NCI-H748 (cell line): ENCODE data around the gene ZNF304.
"Not testable (repeated sequence)": the region's sequence is repeated elsewhere in the genome, so short reads cannot be mapped to it uniquely, and the experiment has no call there.

ENCODE experiments used
- DNase-seq: peaks from one replicate; lab custom pipeline; 2025; ENCODE audit not compliant: unreplicated experiment; lab: John Stamatoyannopoulos, UW

Gene ZNF304

GRCh38 chr19:57359300-57359699 lies 8.2 kb downstream of the ZNF304 start:
- no peak for DNase-seq

GRCh38 chr19:57362419-57362818 lies 11.3 kb downstream of the ZNF304 start:
- DNase-seq = no peak

DNA sequence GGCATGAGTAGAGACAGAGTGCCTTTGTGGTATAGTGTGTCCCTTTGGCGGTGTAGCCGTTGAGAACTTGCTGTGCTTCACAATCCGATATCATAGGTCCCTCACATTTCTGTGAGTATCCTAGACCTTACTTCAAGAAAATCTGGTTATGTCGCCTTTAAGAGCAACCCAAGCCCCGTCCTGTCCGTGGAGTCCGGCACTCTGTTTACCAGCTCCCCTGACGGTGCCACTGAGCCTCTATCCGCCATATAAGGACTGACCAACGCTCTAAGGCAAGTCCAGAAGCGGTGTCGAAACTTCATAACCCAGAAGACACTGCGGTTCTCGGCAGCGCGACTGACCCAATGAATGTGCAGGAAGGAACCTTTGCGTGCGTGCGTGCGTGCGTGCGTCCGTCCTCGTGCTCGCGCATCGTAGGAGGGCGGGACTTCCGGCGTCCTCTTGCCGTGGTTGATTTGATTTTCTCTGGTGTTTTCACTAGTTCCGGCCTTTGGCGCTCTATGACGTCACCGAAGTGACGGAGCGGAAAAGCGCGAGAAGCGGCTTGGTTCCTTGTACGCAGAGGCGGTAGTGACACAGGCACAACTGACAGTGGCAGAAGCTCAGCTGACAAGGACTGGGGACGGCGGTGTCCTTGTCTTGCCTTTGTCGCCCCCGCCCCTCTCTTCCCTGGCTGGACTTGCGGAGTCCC lies 12.1 kb downstream of the ZNF304 start, which contains the start of the genes TRAPPC2B and ZNF547:
Gene TRAPPC2B (plus strand): TSS at position 555 of the 691 bp plus-strand sequence. CDS start 1,283 bp downstream, outside the sequence.
Gene ZNF547 (plus strand): TSS at position 555 of the 691 bp plus-strand sequence. CDS start 5,005 bp downstream, outside the sequence.
- peak; percentile 100 for DNase-seq

DNA sequence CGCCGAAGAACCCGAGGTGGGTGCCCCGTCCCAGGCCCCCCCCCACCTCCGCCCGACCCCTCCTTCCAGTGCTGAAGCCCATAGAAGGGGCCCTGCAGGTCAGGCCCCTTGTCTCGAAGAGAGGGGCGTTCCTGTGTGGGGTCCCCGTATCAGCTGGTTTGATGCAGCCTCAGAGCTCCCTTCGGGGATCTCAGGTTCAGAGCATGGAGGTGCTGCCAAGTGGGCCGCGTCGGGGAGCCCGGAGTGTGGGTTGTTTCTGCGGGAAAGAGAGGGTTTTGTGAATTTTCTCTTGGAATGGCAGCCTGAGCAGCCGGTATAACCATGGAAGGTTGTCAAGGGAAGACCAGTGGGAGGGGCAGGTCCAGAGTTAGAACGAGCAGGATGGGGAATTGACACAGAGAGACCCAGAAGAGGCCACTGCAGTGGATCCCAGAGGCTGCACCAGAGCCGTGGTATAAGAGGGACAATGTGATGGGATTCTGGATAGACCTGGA lies 12.7 kb downstream of the ZNF304 start:
- DNase-seq = peak; percentile 57

DNA sequence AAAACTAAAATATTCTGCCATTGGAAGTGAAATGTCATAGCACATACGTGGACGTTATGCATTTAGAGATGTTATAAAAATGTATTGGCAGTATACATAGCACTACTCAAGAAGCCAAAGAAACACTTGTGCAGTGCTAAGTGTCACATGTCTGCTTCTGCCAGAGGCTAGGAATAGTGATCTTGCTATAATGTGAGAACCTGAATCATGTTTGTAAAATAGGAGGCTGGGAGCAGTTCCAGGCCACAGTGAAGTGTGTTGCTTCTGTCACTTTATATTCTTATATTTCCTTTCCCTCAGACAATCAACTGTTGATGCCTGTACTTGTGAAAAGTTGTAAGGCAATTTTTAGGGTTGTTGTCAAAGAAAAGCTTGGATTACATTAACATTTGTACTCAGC lies 15.7 kb downstream of the ZNF304 start:
- DNase-seq = no peak

DNA sequence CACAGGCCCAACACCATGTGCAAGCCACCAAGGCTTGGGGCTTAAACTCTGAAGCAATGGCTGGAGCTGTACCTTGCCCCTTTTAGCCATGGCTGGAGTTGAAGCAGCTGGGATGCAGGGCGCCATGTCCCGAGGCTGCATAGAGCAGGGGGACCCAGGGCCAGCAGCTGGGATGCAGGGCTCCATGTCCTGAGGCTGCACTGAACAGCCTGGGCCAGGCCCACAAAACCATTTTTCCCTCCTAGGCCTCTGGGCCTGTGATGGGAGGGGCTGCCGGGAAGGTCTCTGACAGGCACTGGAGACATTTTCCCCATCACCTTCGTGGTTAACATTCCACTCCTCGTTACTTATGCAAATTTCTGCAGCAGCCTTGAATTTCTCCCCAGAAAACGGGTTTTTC lies 23.1 kb downstream of the ZNF304 start:
- DNase-seq = no peak

DNA sequence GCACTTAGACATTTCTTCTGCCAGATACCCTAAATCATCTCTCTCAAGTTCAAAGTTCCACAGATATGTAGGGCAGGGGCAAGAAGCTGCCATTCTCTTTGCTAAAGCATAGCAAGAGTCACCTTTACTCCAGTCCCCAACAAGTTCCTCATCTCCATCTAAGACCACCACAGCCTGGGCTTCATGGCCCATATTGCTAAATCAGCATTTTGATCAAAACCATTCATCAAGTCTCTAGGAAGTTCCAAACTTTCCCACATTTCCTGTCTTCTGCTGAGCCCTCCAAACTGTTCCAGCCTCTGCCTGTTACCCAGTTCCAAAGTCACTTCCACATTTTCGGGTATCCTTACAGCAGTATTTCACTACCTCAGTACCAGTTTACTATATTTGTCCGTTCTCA lies 23.6 kb downstream of the ZNF304 start:
- DNase-seq = not testable (repeated sequence)

DNA sequence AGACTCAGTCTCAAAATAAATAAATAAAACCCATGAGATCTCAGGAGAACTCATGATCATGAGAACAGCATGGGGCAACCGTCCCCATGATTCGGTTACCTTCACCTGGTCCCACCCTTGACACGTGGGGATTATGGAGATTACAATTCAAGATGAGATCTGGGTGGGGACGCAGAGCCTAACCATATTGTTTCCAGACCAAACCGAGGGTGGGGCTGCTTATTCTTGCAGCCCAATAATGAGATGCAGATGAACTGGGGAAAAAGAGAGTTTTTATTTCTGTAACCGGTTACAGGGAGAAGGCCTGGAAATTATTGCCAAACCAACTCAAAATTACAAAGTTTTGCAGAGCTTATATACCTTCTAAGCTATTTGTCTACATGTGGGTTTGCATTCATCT lies 25.1 kb downstream of the ZNF304 start:
- no peak for DNase-seq

- DNase-seq = no peak
Measured at GRCh38 chr19:57377498-57378146, 26.6 kb downstream of the ZNF304 start.

DNA sequence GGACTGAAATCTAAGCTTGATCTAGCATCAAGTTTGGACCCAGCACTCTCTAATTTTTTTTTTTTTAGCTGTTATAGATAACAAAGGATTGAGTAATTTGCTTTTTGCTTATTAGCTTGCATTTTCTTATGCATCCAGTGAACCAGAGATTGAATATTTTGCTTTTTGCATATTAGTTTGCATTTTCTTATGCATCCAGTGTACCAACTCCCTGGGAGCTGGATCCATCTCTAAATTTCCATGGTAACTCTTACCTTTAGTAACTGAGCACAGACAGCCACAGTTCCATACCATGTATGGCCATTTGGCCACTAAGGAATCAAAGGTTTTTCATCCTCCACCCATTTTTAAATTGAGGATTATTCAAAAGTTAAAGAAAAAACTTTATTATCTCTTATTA lies 29.9 kb downstream of the ZNF304 start:
- DNase-seq = no peak

DNA sequence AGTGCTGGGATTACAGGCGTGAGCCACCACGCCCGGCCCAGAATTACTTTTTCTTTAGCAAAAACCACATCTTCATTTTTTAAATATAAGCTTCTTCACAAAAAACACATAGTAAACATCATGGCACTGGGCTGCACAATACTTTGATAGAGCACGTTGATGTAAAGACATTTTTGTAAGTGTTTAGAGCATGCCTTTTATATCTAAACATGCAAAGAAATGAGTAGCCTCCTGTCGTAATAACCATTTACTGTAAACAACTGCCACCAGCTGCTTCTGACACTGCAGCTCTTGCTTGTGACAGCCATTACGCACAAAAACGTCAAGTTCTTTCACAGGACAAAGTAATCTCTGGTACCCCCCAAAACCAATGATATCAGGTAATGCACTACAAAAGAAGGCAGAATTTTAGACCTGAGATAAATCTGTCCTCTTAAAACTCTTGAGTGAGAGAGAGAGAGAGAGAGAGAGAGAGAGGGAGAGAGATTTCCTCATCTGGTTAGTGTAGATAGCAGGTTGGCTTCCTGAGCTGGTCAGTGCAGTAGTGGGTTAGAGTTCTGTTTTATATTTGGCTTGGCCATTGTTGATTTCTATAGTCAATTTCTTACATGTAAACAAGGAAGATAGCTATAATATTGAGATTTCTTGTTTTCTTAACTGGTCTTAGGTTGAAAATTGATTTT lies 31.9 kb downstream of the ZNF304 start:
- DNase-seq = no peak

GRCh38 chr19:57389194-57389729 lies 38.2 kb downstream of the ZNF304 start:
- DNase-seq = no peak

DNA sequence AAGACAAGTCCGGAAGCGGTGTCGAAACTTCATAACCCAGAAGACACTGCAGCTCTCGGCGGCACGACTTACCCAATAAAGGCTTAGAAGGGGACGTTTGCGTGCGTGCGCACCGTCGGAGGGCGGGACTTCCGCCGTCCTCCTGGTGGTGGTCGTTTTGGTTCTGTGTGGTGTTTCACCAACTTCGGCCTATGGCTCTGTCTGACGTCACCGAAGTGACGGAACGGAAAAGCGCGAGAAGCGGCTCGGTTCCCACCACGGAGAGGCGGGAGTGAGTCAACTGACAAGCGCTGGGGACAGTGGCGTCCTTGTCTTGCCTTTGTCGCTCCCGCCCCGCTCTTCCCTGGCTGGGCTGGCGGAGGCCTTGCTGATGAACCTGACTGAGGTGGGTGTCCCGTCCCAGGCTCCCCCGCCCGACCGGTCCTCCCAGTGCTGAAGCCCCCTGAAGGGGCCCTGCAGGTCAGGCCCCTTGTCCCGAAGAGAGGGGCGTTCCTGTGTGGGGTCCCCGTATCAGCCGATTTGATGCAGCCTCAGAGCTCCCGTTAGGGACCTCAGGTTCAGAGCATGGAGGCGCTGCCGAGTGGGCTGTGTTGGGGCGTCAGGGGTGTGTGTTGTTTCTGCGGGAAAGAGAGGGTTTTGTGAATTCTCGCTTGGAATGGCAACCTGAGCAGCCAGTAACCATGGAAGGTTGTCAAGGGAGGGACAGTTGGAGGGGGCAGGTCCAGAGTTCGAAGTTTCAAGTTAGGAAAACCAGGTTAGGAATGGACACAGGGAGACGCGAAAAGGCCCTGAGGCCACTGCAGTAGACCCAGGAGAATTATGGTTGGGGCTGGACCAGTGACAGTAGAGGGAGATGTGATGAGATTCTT lies 38.9 kb downstream of the ZNF304 start, which contains the start of gene ZNF548:
Gene ZNF548 (plus strand): TSS at position 125 of the 869 bp plus-strand sequence. CDS start 246 bp downstream, at position 371.
- peak; percentile 100 for DNase-seq

- no peak for DNase-seq
Measured at GRCh38 chr19:57395710-57396109, 44.6 kb downstream of the ZNF304 start.

- no peak for DNase-seq
Measured at GRCh38 chr19:57398868-57399267, 47.8 kb downstream of the ZNF304 start.

GRCh38 chr19:57403737-57404563 lies 52.9 kb downstream of the ZNF304 start:
- DNase-seq = no peak

GRCh38 chr19:57406516-57407123 lies 55.5 kb downstream of the ZNF304 start:
- DNase-seq = peak; percentile 84
